Mesendoderm (in vitro differentiated cells): ENCODE results near the gene APEX2.

Experiments used
- DNase-seq: peaks from one replicate; pipeline ENCODE4 v3.0.0; 2013
- H2AK5ac ChIP-seq: 2 replicates; pipeline ENCODE4 v1.6.1; 2013; ENCODE audit warnings: low read length, inconsistent platforms
- H2BK120ac ChIP-seq: 2 replicates; pipeline ENCODE4 v1.6.1; 2013; ENCODE audit warnings: low read depth, mild to moderate bottlenecking, low read length, moderate library complexity, mixed read lengths
- H2BK15ac ChIP-seq: replicated peaks from 2 replicates; pipeline ENCODE4 v1.6.1; 2013; ENCODE audit warnings: low read depth, mild to moderate bottlenecking, moderate library complexity
- H2BK5ac ChIP-seq: 2 replicates; pipeline ENCODE4 v1.6.1; 2013; ENCODE audit warnings: low read length, inconsistent platforms
- H3K18ac ChIP-seq: 2 replicates; pipeline ENCODE4 v1.6.1; 2013; ENCODE audit warnings: mild to moderate bottlenecking, low read length, mixed read lengths
- H3K23ac ChIP-seq: one replicate; pipeline ENCODE4 v1.6.1; 2013; ENCODE audit warnings: low read length
- H3K27ac ChIP-seq: 2 replicates; pipeline ENCODE4 v1.5.1; 2013; ENCODE audit warnings: low read depth, mild to moderate bottlenecking, inconsistent platforms, low read length, moderate library complexity
- H3K27me3 ChIP-seq: 2 replicates; pipeline ENCODE4 v1.6.1; 2013; ENCODE audit warnings: low read length, control low read depth, mild to moderate bottlenecking, inconsistent platforms; ENCODE audit not compliant: insufficient read depth, poor library complexity
- H3K36me3 ChIP-seq: 2 replicates; pipeline ENCODE4 v1.6.1; 2013; ENCODE audit warnings: low read length, inconsistent platforms; ENCODE audit not compliant: control insufficient read depth, insufficient read depth
- H3K4ac ChIP-seq: one replicate; pipeline ENCODE4 v1.6.1; 2013; ENCODE audit warnings: low read depth, mild to moderate bottlenecking, low read length, moderate library complexity
- H3K4me1 ChIP-seq: 2 replicates; pipeline ENCODE4 v1.6.1; 2013; ENCODE audit warnings: low read depth, low read length, inconsistent platforms; ENCODE audit not compliant: control insufficient read depth
- H3K4me2 ChIP-seq: 2 replicates; pipeline ENCODE4 v1.6.1; 2013; ENCODE audit warnings: low read length
- H3K4me3 ChIP-seq: 2 replicates; pipeline ENCODE4 v1.5.1; 2013; ENCODE audit warnings: mild to moderate bottlenecking, low read length
- H3K56ac ChIP-seq: one replicate; pipeline ENCODE4 v1.6.1; 2013; ENCODE audit warnings: low read length
- H3K79me1 ChIP-seq: 2 replicates; pipeline ENCODE4 v1.6.1; 2013; ENCODE audit warnings: low read length, inconsistent platforms
- H3K79me2 ChIP-seq: 2 replicates; pipeline ENCODE4 v1.6.1; 2013; ENCODE audit warnings: mild to moderate bottlenecking, low read length; ENCODE audit not compliant: control insufficient read depth, insufficient read depth
- H3K9ac ChIP-seq: 2 replicates; pipeline ENCODE4 v1.6.1; 2013; ENCODE audit warnings: low read length, inconsistent platforms
- H4K5ac ChIP-seq: one replicate; pipeline ENCODE4 v1.6.1; 2013; ENCODE audit warnings: low read length
- H4K8ac ChIP-seq: one replicate; pipeline ENCODE4 v1.6.1; 2013; ENCODE audit warnings: low read depth, mild to moderate bottlenecking, control low read depth, low read length, moderate library complexity
- WGBS: extraction: QIAGEN DNeasy Blood & Tissue Kit; methylation state at CpG from one replicate; pipeline ENCODE4 v1.1.7; 2013; ENCODE audit warnings: low lambda C conversion rate, missing lambda C conversion rate; ENCODE audit not compliant: insufficient coverage; ENCODE audit errors: extremely low coverage; 5-methylcytosine and 5-hydroxymethylcytosine counted together

APEX2 gene

GRCh38 chrX:55026143-55026542 is 26.0 kb downstream of the APEX2 start:
- H2BK5ac ChIP-seq = no peak overlapping the region
- DNase-seq = no peak
- H3K79me2 ChIP-seq = no peaks in the 10 kb centered on the region
- no peak overlapping the region for H3K18ac ChIP-seq
- H3K4ac ChIP-seq = no peak overlapping the region
- H3K4me2 ChIP-seq = no peak overlapping the region
- no peaks in the 10 kb centered on the region for H3K36me3 ChIP-seq
- no peak overlapping the region for H2AK5ac ChIP-seq
- H3K23ac ChIP-seq = no peak overlapping the region
- no peak overlapping the region for H2BK120ac ChIP-seq
- H3K4me3 ChIP-seq = no peak overlapping the region
- no peak overlapping the region for H3K27ac ChIP-seq
- H2BK15ac ChIP-seq = no peak overlapping the region
- H4K5ac ChIP-seq = no peak overlapping the region
- no peaks in the 10 kb centered on the region for H3K79me1 ChIP-seq
- no peaks in the 10 kb centered on the region for H3K4me1 ChIP-seq
- no peak overlapping the region for H3K9ac ChIP-seq
- H3K27me3 ChIP-seq = no peaks in the 10 kb centered on the region
- no peak overlapping the region for H3K56ac ChIP-seq
- no peak overlapping the region for H4K8ac ChIP-seq

GRCh38 chrX:55026840-55027239 is 26.7 kb downstream of the APEX2 start:
- Histone ChIP-seq H3K4me1 (no peaks in the 10 kb centered on the region), H3K23ac (no peak overlapping the region), H3K27ac (no peak overlapping the region), H4K8ac (no peak overlapping the region), H3K36me3 (no peaks in the 10 kb centered on the region), H3K79me1 (no peaks in the 10 kb centered on the region), H3K9ac (no peak overlapping the region), H2BK120ac (no peak overlapping the region), H3K27me3 (no peaks in the 10 kb centered on the region), H3K4ac (no peak overlapping the region), H3K56ac (no peak overlapping the region), H3K4me3 (no peak overlapping the region), H4K5ac (no peak overlapping the region), H2BK15ac (no peak overlapping the region), H2AK5ac (no peak overlapping the region), H3K18ac (no peak overlapping the region), H3K79me2 (no peaks in the 10 kb centered on the region), H3K4me2 (no peak overlapping the region), H2BK5ac (no peak overlapping the region)
- WGBS = 100% methylated on average over 1 of the region's 2 CpGs
- DNase-seq = no peak

GRCh38 chrX:55028040-55028439 is 27.9 kb downstream of the APEX2 start:
- WGBS = no CpG with 5 or more reads among the region's 4 CpGs
- no peak overlapping the region for H3K56ac ChIP-seq
- no peak overlapping the region for H2BK5ac ChIP-seq
- no peak overlapping the region for H4K5ac ChIP-seq
- no peak overlapping the region for H2BK120ac ChIP-seq
- no peak overlapping the region for H2AK5ac ChIP-seq
- no peaks in the 10 kb centered on the region for H3K79me1 ChIP-seq
- no peak overlapping the region for H3K4ac ChIP-seq
- no peak overlapping the region for H3K27ac ChIP-seq
- H3K36me3 ChIP-seq = no peaks in the 10 kb centered on the region
- no peaks in the 10 kb centered on the region for H3K27me3 ChIP-seq
- no peak for DNase-seq
- no peak overlapping the region for H3K4me3 ChIP-seq
- no peak overlapping the region for H4K8ac ChIP-seq
- no peaks in the 10 kb centered on the region for H3K79me2 ChIP-seq
- no peak overlapping the region for H3K9ac ChIP-seq
- no peaks in the 10 kb centered on the region for H3K4me1 ChIP-seq
- no peak overlapping the region for H3K18ac ChIP-seq
- H2BK15ac ChIP-seq = no peak overlapping the region
- no peak overlapping the region for H3K4me2 ChIP-seq
- no peak overlapping the region for H3K23ac ChIP-seq

GRCh38 chrX:55028611-55029010 is 28.4 kb downstream of the APEX2 start:
- no peak overlapping the region for H3K18ac ChIP-seq
- no peak overlapping the region for H3K4ac ChIP-seq
- H3K4me3 ChIP-seq = no peak overlapping the region
- no peaks in the 10 kb centered on the region for H3K79me2 ChIP-seq
- no peak overlapping the region for H2AK5ac ChIP-seq
- H3K4me1 ChIP-seq = no peaks in the 10 kb centered on the region
- no peak overlapping the region for H3K9ac ChIP-seq
- no peak overlapping the region for H4K8ac ChIP-seq
- no peak overlapping the region for H4K5ac ChIP-seq
- no peak overlapping the region for H3K27ac ChIP-seq
- no peak overlapping the region for H3K4me2 ChIP-seq
- no peaks in the 10 kb centered on the region for H3K36me3 ChIP-seq
- no peak overlapping the region for H2BK120ac ChIP-seq
- no peaks in the 10 kb centered on the region for H3K79me1 ChIP-seq
- DNase-seq = no peak
- no peak overlapping the region for H2BK15ac ChIP-seq
- H3K23ac ChIP-seq = no peak overlapping the region
- H3K27me3 ChIP-seq = no peaks in the 10 kb centered on the region
- no peak overlapping the region for H2BK5ac ChIP-seq
- no peak overlapping the region for H3K56ac ChIP-seq

- H3K36me3 ChIP-seq = no peaks in the 10 kb centered on the region
- H3K23ac ChIP-seq = no peak overlapping the region
- whole genome bisulfite sequencing = no CpG with 5 or more reads among the region's 2 CpGs
- H4K8ac ChIP-seq = no peak overlapping the region
- no peak overlapping the region for H3K18ac ChIP-seq
- H3K4me3 ChIP-seq = no peak overlapping the region
- no peaks in the 10 kb centered on the region for H3K27me3 ChIP-seq
- no peak overlapping the region for H3K27ac ChIP-seq
- H3K79me1 ChIP-seq = no peaks in the 10 kb centered on the region
- no peak overlapping the region for H2BK120ac ChIP-seq
- H3K4ac ChIP-seq = no peak overlapping the region
- no peaks in the 10 kb centered on the region for H3K79me2 ChIP-seq
- H3K56ac ChIP-seq = no peak overlapping the region
- no peak for DNase-seq
- no peak overlapping the region for H2BK5ac ChIP-seq
- H4K5ac ChIP-seq = no peak overlapping the region
- no peaks in the 10 kb centered on the region for H3K4me1 ChIP-seq
- H3K4me2 ChIP-seq = no peak overlapping the region
- H2BK15ac ChIP-seq = no peak overlapping the region
- H2AK5ac ChIP-seq = no peak overlapping the region
- H3K9ac ChIP-seq = no peak overlapping the region
Measured at GRCh38 chrX:55029291-55029690, 29.1 kb downstream of the APEX2 start.

DNA sequence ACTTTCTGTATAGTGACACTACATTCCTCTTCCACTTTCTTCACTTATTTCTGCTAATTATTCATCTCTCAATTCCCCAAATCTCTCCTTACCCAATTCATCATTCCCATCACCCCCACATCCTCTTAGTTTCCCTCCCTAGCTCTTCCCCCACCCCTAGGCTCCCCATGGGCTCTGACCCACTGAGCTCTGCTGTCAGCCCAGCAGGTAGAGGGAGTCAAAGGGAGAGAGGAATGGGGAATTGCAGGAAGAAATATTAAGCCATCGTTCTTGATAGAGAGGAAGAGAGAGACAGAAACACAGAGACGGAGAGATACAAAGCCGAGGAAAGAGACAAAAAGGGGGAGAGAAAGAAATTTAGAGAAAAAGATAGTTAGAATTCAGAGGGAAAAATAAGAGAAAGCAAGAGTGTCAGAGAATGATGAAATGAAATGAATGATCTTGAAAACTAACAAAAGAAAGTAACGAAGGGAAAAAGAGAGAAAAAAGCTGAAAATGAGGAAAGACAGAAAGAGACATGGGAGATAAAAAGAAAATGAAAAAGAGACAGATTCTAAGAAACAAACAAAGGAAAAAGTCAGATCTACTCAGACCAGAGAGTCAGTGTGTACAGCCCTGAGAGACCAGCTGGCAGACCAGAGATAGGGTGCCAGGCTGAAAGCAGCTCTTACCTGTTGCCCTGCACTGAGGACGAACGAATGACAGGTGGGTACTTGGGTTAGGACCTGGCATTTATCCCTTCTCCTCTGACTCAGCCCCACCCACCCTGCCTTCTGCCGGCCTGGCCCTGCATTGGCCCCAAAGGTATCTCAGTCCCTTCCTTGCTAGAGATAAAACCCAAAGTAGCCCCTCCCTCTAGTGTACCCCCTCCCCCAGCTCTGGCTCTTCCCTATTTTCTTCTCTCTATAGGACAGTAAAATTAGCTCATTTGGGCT is 30.4 kb downstream of the APEX2 start, which contains the start of gene ALAS2:
Gene ALAS2, minus strand, starts transcription at position 707 of the 935 bp plus-strand sequence. CDS start 4,977 bp downstream, outside the sequence.
- H4K8ac ChIP-seq = no peak within 1 kb of the TSS
- no peak within 1 kb of the TSS for H3K4ac ChIP-seq
- no CpG with 5 or more reads among the region's 7 CpGs for WGBS
- no peaks in the 10 kb centered on the region for H3K4me1 ChIP-seq
- H3K18ac ChIP-seq = no peak within 1 kb of the TSS
- H4K5ac ChIP-seq = no peak within 1 kb of the TSS
- H3K27me3 ChIP-seq = no peaks in the 10 kb centered on the region
- no peaks in the 10 kb centered on the region for H3K79me2 ChIP-seq
- no peaks in the 10 kb centered on the region for H3K79me1 ChIP-seq
- no peak within 1 kb of the TSS for H3K4me3 ChIP-seq
- H3K56ac ChIP-seq = no peak within 1 kb of the TSS
- H3K23ac ChIP-seq = no peak within 1 kb of the TSS
- no peaks in the 10 kb centered on the region for H3K36me3 ChIP-seq
- H3K4me2 ChIP-seq = no peak within 1 kb of the TSS
- H2BK15ac ChIP-seq = no peak within 1 kb of the TSS
- H3K9ac ChIP-seq = no peak within 1 kb of the TSS
- H2BK120ac ChIP-seq = no peak within 1 kb of the TSS
- no peak within 1 kb of the TSS for H3K27ac ChIP-seq
- no peak within 1 kb of the TSS for H2BK5ac ChIP-seq
- no peak for DNase-seq
- H2AK5ac ChIP-seq = no peak within 1 kb of the TSS
